ENCODE measurements around the gene VEGFC. TPM values are rescaled to one million over a fixed set of nuclear protein-coding genes. Genes with fewer than 3 reads are reported as not detected.
A peak's percentile ranks its signal among the peaks of the same experiment; 100 is the strongest.

Gene VEGFC
- polyA plus RNA-seq, 1 of the 3 experiments (the other 2 are of a cell fraction): 81.9 TPM

- TF ChIP-seq SMC3 (IDR thresholded peaks at IDR 0.05; ENCODE audit: low read depth, low read length) (no peak), TCF12 (IDR thresholded peaks at IDR 0.05) (peak; percentile 21; the same call in 1 of the 2 replicates), FOXM1 (IDR thresholded peaks at IDR 0.05; ENCODE audit: low read depth) (no peak), USF2 (IDR thresholded peaks at IDR 0.05; ENCODE audit: borderline replicate concordance, low read depth, low read length) (no peak), TEAD4 (IDR thresholded peaks at IDR 0.05; ENCODE audit: borderline replicate concordance, insufficient read depth) (no peak), NFIC (IDR thresholded peaks at IDR 0.05; ENCODE audit: borderline replicate concordance) (peak; percentile 33; the same call in 1 of the 2 replicates), EP300 (IDR thresholded peaks at IDR 0.05; ENCODE audit: borderline replicate concordance in 1 of 2, low read depth in 1 of 2, low read length in 1 of 2) (no peak), FOXJ3 (CRISPR knock-in tag; IDR thresholded peaks at IDR 0.05) (no peak), NRF1 (IDR thresholded peaks at IDR 0.05; ENCODE audit: low read depth, low read length) (no peak), IRF3 (IDR thresholded peaks at IDR 0.05; ENCODE audit: low read depth, low read length) (no peak), RXRA (IDR thresholded peaks at IDR 0.05; ENCODE audit: borderline replicate concordance, low read depth) (no peak), USF1 (IDR thresholded peaks at IDR 0.05; ENCODE audit: borderline replicate concordance, low read depth) (no peak), RFX5 (IDR thresholded peaks at IDR 0.05; ENCODE audit: low read length) (no peak), SIN3A (IDR thresholded peaks at IDR 0.05; ENCODE audit: borderline replicate concordance, low read depth, low read length) (no peak), JUND (IDR thresholded peaks at IDR 0.05) (no peak), ELF1 (IDR thresholded peaks at IDR 0.05) (no peak), GABPA (IDR thresholded peaks at IDR 0.05; ENCODE audit: low read depth) (no peak)
These were observed 6.9 kb upstream of the VEGFC start for GRCh38 chr4:176799653-176800052.

GRCh38 chr4:176798540-176798939 is 5.8 kb upstream of the VEGFC start:
- Histone ChIP-seq H3K9me3 (no peaks in the 10 kb centered on the region), H3K27me3 (ENCODE audit: insufficient read depth) (no peaks in the 10 kb centered on the region), H2AFZ (ENCODE audit: low read depth) (no peak overlapping the region), H3K27ac (ENCODE audit: low read depth in 2 of 2, low read length in 1 of 2) (no peak overlapping the region), H3K9ac (no peak overlapping the region), H3K9me2 (no peaks in the 10 kb centered on the region), H3K4me1 (ENCODE audit: control insufficient read depth in 1 of 2, insufficient read depth in 2 of 2, low read depth in 1 of 2, low read length in 1 of 2) (no peaks in the 10 kb centered on the region), H4K20me1 (ENCODE audit: insufficient read depth) (no peaks in the 10 kb centered on the region), H3F3A (replicated peaks; ENCODE audit: insufficient read depth) (peaks cover 32% of the 10 kb centered on the region), H3K36me3 (replicated peaks in 1 of 2; ENCODE audit: control insufficient read depth in 1 of 2, insufficient read depth in 2 of 2, low read length in 1 of 2) (no peaks in the 10 kb centered on the region), H3K4me3 (ENCODE audit: low read depth in 2 of 2, low read length in 1 of 2) (no peak overlapping the region), H3K79me2 (ENCODE audit: insufficient read depth) (0 out of 2 replicates have a peak, but pooled peaks cover 4% of the 10 kb centered on the region), H3K4me2 (no peak overlapping the region)
- TF ChIP-seq FOXM1 (IDR thresholded peaks at IDR 0.05; ENCODE audit: low read depth) (no peak), MEF2A (IDR thresholded peaks at IDR 0.05; ENCODE audit: borderline replicate concordance, low read depth) (no peak), EP300 (IDR thresholded peaks at IDR 0.05; ENCODE audit: borderline replicate concordance in 1 of 2, low read depth in 1 of 2, low read length in 1 of 2) (no peak), RXRA (IDR thresholded peaks at IDR 0.05; ENCODE audit: borderline replicate concordance, low read depth) (no peak), RFX5 (IDR thresholded peaks at IDR 0.05; ENCODE audit: low read length) (no peak), TCF12 (IDR thresholded peaks at IDR 0.05) (no peak), ZBTB33 (IDR thresholded peaks at IDR 0.05; ENCODE audit: borderline replicate concordance, low read depth) (no peak)
- WGBS (ENCODE audit: low lambda C conversion rate): 89% methylated on average over 1 of the region's 1 CpG
- ChIA-PET POLR2A (no interaction called here), CTCF (interaction anchor here (1.8 kb wide), 1 partner anchor 10 kb away, joined by 4 read pairs; no protein-coding TSS in a partner anchor)
- no peak for DNase-seq

More at GRCh38 chr4:176799653-176800052, 6.9 kb upstream of the VEGFC start:
- H3K9me2 ChIP-seq: no peaks in the 10 kb centered on the region
- H3K27ac ChIP-seq (ENCODE audit: low read depth in 2 of 2, low read length in 1 of 2): peak overlapping the region in 1 of 2 experiments; percentile 83; a peak in 2 of 4 replicates
- ChIA-PET CTCF (no interaction called here), POLR2A (no interaction called here)
- no peak overlapping the region for H3K9ac ChIP-seq
- no peaks in the 10 kb centered on the region for H3K4me1 ChIP-seq (ENCODE audit: control insufficient read depth in 1 of 2, insufficient read depth in 2 of 2, low read depth in 1 of 2, low read length in 1 of 2)
- no peaks in the 10 kb centered on the region for H3K27me3 ChIP-seq (ENCODE audit: insufficient read depth)
- 0 out of 2 replicates have a peak, but pooled peaks cover 4% of the 10 kb centered on the region for H3K79me2 ChIP-seq (ENCODE audit: insufficient read depth)
- no peak overlapping the region for H3K4me3 ChIP-seq (ENCODE audit: low read depth in 2 of 2, low read length in 1 of 2)
- DNase-seq: no peak
- H2AFZ ChIP-seq (ENCODE audit: low read depth): no peak overlapping the region
- peaks cover 0 to 3% of the 10 kb centered on the region in 2 experiments for H3K36me3 ChIP-seq (replicated peaks in 1 of 2; ENCODE audit: control insufficient read depth in 1 of 2, insufficient read depth in 2 of 2, low read length in 1 of 2)
- H4K20me1 ChIP-seq (ENCODE audit: insufficient read depth): no peaks in the 10 kb centered on the region
- no peaks in the 10 kb centered on the region; the same call in 1 of the 2 replicates for H3K9me3 ChIP-seq
- no peak overlapping the region for H3K4me2 ChIP-seq
- H3F3A ChIP-seq (replicated peaks; ENCODE audit: insufficient read depth): peaks cover 23% of the 10 kb centered on the region
- WGBS (ENCODE audit: low lambda C conversion rate): 44% methylated on average over 2 of the region's 2 CpGs

Data from SK-N-SH (cell line).